Breast epithelium (tissue), 4 donors: ENCODE results near the gene LIMCH1. TPM values are rescaled to one million over a fixed set of nuclear protein-coding genes. Genes with fewer than 3 reads are reported as not detected.

Source experiments
- DNase-seq, 2 donors: peaks; one replicate each; pipeline ENCODE4 v3.0.0-alpha.2; 2019; ENCODE audit warnings: low spot score in 2 of 2
- H3K27ac ChIP-seq, 2 donors: fragments of 200-600 bp; sonication (generic) in 1 of 2; one replicate each; pipeline ENCODE4 v1.5.1; 2016 to 2019; ENCODE audit warnings: mild to moderate bottlenecking in 1 of 2
- H3K27me3 ChIP-seq, 2 donors: fragments of 200-600 bp; sonication (generic) in 1 of 2; one replicate each; pipeline versions ENCODE4 v1.5.1 to v1.6.0; 2017 to 2019; ENCODE audit warnings: control low read depth in 1 of 2, mild to moderate bottlenecking in 1 of 2
- H3K36me3 ChIP-seq: fragments of 200-600 bp; one replicate; pipeline ENCODE4 v1.5.1; 2019
- H3K4me1 ChIP-seq, 2 donors: fragments of 200-600 bp; sonication (generic); one replicate each; pipeline ENCODE4 v1.5.1; 2016 to 2019; ENCODE audit warnings: control low read depth in 1 of 2
- H3K4me3 ChIP-seq, 3 donors: fragments of 200-600 bp; sonication (generic); 1 replicate in 2 of 3; 2 replicates in 1 of 3; pipeline ENCODE4 v1.5.1; 2016 to 2019; ENCODE audit warnings: mild to moderate bottlenecking in 3 of 3, moderate library complexity in 2 of 3
- H3K9me3 ChIP-seq, 2 donors: fragments of 200-600 bp; sonication (generic) in 1 of 2; one replicate each; pipeline ENCODE4 v1.5.1; 2016 to 2019; ENCODE audit warnings: control low read depth in 1 of 2
- CTCF ChIP-seq, 3 donors: fragments of 450-650 bp; IDR thresholded peaks; one replicate each; pipeline ENCODE4 v1.5.1; 2016 to 2017; ENCODE audit warnings: antibody characterized with exemption in 3 of 3, mild to moderate bottlenecking in 3 of 3, moderate library complexity in 3 of 3
- POLR2A ChIP-seq: fragments of 450-650 bp; IDR thresholded peaks from one replicate; pipeline ENCODE4 v1.6.1; 2016; ENCODE audit warnings: antibody characterized with exemption, mild to moderate bottlenecking, moderate library complexity
- POLR2AphosphoS5 ChIP-seq, 3 donors: sonication (generic); formaldehyde crosslinking; IDR thresholded peaks; one replicate each; pipeline ENCODE4 v1.6.1; 2017; ENCODE audit warnings: antibody characterized with exemption in 3 of 3
- intact Hi-C: fragments of 100-400 bp; cut with DNase I; formaldehyde crosslinking; loops from one replicate; pipeline ENCODE4 v1.15.1; 2023; ENCODE audit warnings: low total_unique reads
- total RNA-seq, 3 donors: library from RNA; depleted of rRNA; stranded (reverse); fragments of >200 nt; gene quantifications; one replicate each; pipeline ENCODE4 v1.1.0, GENCODE V29; 2016

Gene LIMCH1
- total RNA-seq, 3 donors from 2014 or later = 34.6 to 72.2 (median 71.8) TPM

GRCh38 chr4:41549478-41549877 is 11.5 kb downstream of the LIMCH1 start:
- H3K4me3 ChIP-seq = no peak overlapping the region
- H3K36me3 ChIP-seq = no peaks in the 10 kb centered on the region
- H3K9me3 ChIP-seq = no peaks in the 10 kb centered on the region
- no peak overlapping the region for H3K27ac ChIP-seq
- no peaks in the 10 kb centered on the region for H3K27me3 ChIP-seq
- no peak for DNase-seq
- H3K4me1 ChIP-seq = no peaks in the 10 kb centered on the region
- TF ChIP-seq CTCF (IDR thresholded peaks at IDR 0.05) = no peak
- no peak for TF ChIP-seq POLR2A
- no peak for TF ChIP-seq POLR2AphosphoS5 (IDR thresholded peaks at IDR 0.05)
- intact Hi-C loops = no loop called here

- Histone ChIP-seq H3K27ac (no peak overlapping the region), H3K27me3 (no peaks in the 10 kb centered on the region), H3K9me3 (no peaks in the 10 kb centered on the region), H3K4me1 (no peaks in the 10 kb centered on the region), H3K4me3 (no peak overlapping the region), H3K36me3 (no peaks in the 10 kb centered on the region)
- intact Hi-C loops = no loop called here
- DNase-seq = no peak
- TF ChIP-seq POLR2A = no peak
- no peak for TF ChIP-seq POLR2AphosphoS5 (IDR thresholded peaks at IDR 0.05)
- no peak for TF ChIP-seq CTCF (IDR thresholded peaks at IDR 0.05)
These were observed 12.4 kb downstream of the LIMCH1 start for GRCh38 chr4:41550308-41550707.

GRCh38 chr4:41551536-41551935 is 13.6 kb downstream of the LIMCH1 start:
- H3K27ac ChIP-seq = no peak overlapping the region
- no peaks in the 10 kb centered on the region for H3K9me3 ChIP-seq
- no peak for TF ChIP-seq POLR2A
- no peak for TF ChIP-seq POLR2AphosphoS5 (IDR thresholded peaks at IDR 0.05)
- TF ChIP-seq CTCF (IDR thresholded peaks at IDR 0.05) = no peak
- no peaks in the 10 kb centered on the region for H3K27me3 ChIP-seq
- no peak for DNase-seq
- no peaks in the 10 kb centered on the region for H3K4me1 ChIP-seq
- no peaks in the 10 kb centered on the region for H3K36me3 ChIP-seq
- intact Hi-C loops = no loop called here
- H3K4me3 ChIP-seq = no peak overlapping the region

- TF ChIP-seq POLR2AphosphoS5 (IDR thresholded peaks at IDR 0.05) (no peak), CTCF (IDR thresholded peaks at IDR 0.05) (no peak), POLR2A (no peak)
- Histone ChIP-seq H3K4me1 (no peaks in the 10 kb centered on the region), H3K27me3 (no peaks in the 10 kb centered on the region), H3K36me3 (no peaks in the 10 kb centered on the region), H3K4me3 (no peak overlapping the region), H3K9me3 (no peaks in the 10 kb centered on the region), H3K27ac (no peak overlapping the region)
- intact Hi-C loops = no loop called here
- DNase-seq = no peak
These were observed 16.9 kb downstream of the LIMCH1 start for GRCh38 chr4:41554905-41555304.

GRCh38 chr4:41556526-41556925 is 18.6 kb downstream of the LIMCH1 start:
- Histone ChIP-seq H3K27ac (no peak overlapping the region), H3K9me3 (no peaks in the 10 kb centered on the region), H3K4me3 (no peak overlapping the region), H3K27me3 (no peaks in the 10 kb centered on the region), H3K36me3 (no peaks in the 10 kb centered on the region), H3K4me1 (no peaks in the 10 kb centered on the region)
- TF ChIP-seq CTCF (IDR thresholded peaks at IDR 0.05) (no peak), POLR2AphosphoS5 (IDR thresholded peaks at IDR 0.05) (no peak), POLR2A (no peak)
- intact Hi-C loops = no loop called here
- DNase-seq = no peak
